Measurements from ENCODE around the gene TMEM135. TPM values are rescaled to one million over a fixed set of nuclear protein-coding genes. Genes with fewer than 3 reads are reported as not detected.
A peak's percentile ranks its signal among the peaks of the same experiment; 100 is the strongest.

Gene TMEM135
- total RNA-seq, 6 experiments from 2014 or later, result 12.2 to 27.9 (median 18.8) TPM

DNA sequence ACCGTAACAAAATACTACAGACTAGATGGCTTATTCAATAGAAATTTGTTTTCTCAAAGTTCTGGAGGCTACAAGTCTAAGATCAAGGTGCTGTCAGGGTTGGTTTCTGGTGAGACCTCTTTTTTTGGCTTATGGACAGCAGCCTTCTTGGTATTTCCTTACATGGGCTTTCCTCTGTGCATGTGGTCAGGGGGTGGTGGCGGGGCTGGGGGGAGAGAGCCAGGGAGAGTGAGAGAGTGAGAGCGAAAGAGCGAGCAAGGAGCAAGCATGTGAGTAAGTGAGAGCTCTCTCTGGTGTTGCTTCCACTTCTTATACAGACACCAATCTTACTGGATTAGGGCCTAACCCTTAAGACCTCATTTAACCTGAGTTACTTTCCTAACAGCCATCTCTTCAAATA, 181.5 kb downstream of the TMEM135 start:
- Histone ChIP-seq H3K27ac (no peak overlapping the region), H3K4me1 (no peaks in the 10 kb centered on the region), H3K9me3 (no peaks in the 10 kb centered on the region), H3K36me3 (no peaks in the 10 kb centered on the region), H3K4me3 (no peak overlapping the region), H3K27me3 (no peaks in the 10 kb centered on the region)
- no peak for DNase-seq
- ATAC-seq, result peak in 1 of 4 donors; percentile 29
- WGBS (ENCODE audit: insufficient coverage, low coverage, low lambda C conversion rate, missing lambda C conversion rate), result 92% methylated on average over 4 of the region's 4 CpGs
- TF ChIP-seq POLR2A (IDR thresholded peaks at IDR 0.05), result no peak
- TF ChIP-seq, protein P1, sequence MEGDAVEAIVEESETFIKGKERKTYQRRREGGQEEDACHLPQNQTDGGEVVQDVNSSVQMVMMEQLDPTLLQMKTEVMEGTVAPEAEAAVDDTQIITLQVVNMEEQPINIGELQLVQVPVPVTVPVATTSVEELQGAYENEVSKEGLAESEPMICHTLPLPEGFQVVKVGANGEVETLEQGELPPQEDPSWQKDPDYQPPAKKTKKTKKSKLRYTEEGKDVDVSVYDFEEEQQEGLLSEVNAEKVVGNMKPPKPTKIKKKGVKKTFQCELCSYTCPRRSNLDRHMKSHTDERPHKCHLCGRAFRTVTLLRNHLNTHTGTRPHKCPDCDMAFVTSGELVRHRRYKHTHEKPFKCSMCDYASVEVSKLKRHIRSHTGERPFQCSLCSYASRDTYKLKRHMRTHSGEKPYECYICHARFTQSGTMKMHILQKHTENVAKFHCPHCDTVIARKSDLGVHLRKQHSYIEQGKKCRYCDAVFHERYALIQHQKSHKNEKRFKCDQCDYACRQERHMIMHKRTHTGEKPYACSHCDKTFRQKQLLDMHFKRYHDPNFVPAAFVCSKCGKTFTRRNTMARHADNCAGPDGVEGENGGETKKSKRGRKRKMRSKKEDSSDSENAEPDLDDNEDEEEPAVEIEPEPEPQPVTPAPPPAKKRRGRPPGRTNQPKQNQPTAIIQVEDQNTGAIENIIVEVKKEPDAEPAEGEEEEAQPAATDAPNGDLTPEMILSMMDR (IDR thresholded peaks at IDR 0.05), result no peak
- intact Hi-C loops (cut with DNase I), result no loop called here

- Histone ChIP-seq H3K9me3 (no peaks in the 10 kb centered on the region), H3K4me1 (no peaks in the 10 kb centered on the region), H3K27me3 (no peaks in the 10 kb centered on the region), H3K27ac (no peak overlapping the region), H3K36me3 (no peaks in the 10 kb centered on the region), H3K4me3 (no peak overlapping the region)
- ATAC-seq, result no peak
- intact Hi-C loops (cut with DNase I), result no loop called here
- TF ChIP-seq, protein P1 (IDR thresholded peaks at IDR 0.05), result no peak
- no peak for TF ChIP-seq POLR2A (IDR thresholded peaks at IDR 0.05)
- WGBS (ENCODE audit: insufficient coverage, low coverage, low lambda C conversion rate, missing lambda C conversion rate), result 96% methylated on average over 2 of the region's 2 CpGs
- no peak for DNase-seq
Measured at GRCh38 chr11:87223816-87224215, 186.1 kb downstream of the TMEM135 start.

DNA sequence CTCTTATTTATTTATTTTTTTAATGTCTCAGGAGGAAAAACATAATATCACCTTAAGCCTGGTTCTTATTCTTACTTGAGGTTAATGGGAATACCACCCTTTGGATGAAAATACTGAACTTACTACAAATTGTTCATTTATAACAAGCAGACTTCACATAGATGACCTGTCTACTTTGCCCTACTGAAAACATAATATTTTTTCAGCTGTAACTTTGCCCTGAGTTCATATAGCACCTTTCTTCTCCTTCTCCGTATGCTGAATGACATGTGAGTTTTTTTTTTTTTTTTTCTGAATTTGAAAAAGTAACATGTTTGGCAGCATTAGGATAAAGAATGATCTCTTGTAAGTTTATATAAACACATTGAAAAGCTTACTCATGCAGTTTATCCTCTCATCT, 186.8 kb downstream of the TMEM135 start:
- 64% methylated on average over 1 of the region's 1 CpG for WGBS (ENCODE audit: insufficient coverage, low coverage, low lambda C conversion rate, missing lambda C conversion rate)
- DNase-seq (no peak), ATAC-seq (no peak)
- Histone ChIP-seq H3K27me3 (no peaks in the 10 kb centered on the region), H3K4me1 (no peaks in the 10 kb centered on the region), H3K4me3 (no peak overlapping the region), H3K27ac (no peak overlapping the region), H3K36me3 (no peaks in the 10 kb centered on the region), H3K9me3 (no peaks in the 10 kb centered on the region)
- intact Hi-C loops (cut with DNase I), result no loop called here
- no peak for TF ChIP-seq POLR2A (IDR thresholded peaks at IDR 0.05)

- Histone ChIP-seq H3K4me1 (no peaks in the 10 kb centered on the region), H3K36me3 (no peaks in the 10 kb centered on the region), H3K27ac (no peak overlapping the region), H3K27me3 (no peaks in the 10 kb centered on the region), H3K4me3 (no peak overlapping the region), H3K9me3 (peaks cover 0 to 8% (median 0%) of the 10 kb centered on the region in 4 donors)
- TF ChIP-seq, protein P1 (IDR thresholded peaks at IDR 0.05), result no peak
- no peak for TF ChIP-seq POLR2A (IDR thresholded peaks at IDR 0.05)
- ATAC-seq (no peak), DNase-seq (no peak)
- WGBS (ENCODE audit: insufficient coverage, low coverage, low lambda C conversion rate, missing lambda C conversion rate), result 42% methylated on average over 2 of the region's 2 CpGs
- intact Hi-C loops (cut with DNase I), result no loop called here
Measured at GRCh38 chr11:87228820-87229219, 191.1 kb downstream of the TMEM135 start.

DNA sequence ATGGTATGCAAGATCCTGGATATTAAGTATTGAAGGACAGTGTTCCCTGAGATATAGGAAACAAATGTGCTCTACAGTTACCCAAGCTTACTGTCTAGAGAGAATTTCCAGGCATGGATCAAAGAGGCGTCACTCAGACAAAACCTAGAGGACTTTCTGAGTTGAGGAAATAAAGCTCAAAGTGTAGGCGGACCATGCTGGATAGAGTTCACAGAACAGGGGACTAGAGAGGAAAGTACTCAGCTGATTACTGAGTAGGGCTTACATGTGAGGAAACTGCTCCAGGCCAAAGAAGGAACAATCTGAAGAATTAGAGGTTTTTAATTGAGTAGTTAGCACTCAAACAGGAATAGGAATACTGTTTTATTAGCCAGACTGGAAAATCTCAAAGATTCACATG, 193.3 kb downstream of the TMEM135 start:
- DNase-seq (no peak), ATAC-seq (no peak)
- intact Hi-C loops (cut with DNase I), result no loop called here
- WGBS (ENCODE audit: insufficient coverage, low coverage, low lambda C conversion rate, missing lambda C conversion rate), result 100% methylated on average over 2 of the region's 2 CpGs
- H3K36me3 ChIP-seq, result no peaks in the 10 kb centered on the region
- TF ChIP-seq, protein P1 (IDR thresholded peaks at IDR 0.05), result no peak
- no peak for TF ChIP-seq POLR2A (IDR thresholded peaks at IDR 0.05)
- H3K27me3 ChIP-seq, result no peaks in the 10 kb centered on the region
- H3K4me3 ChIP-seq, result no peak overlapping the region
- H3K27ac ChIP-seq, result no peak overlapping the region
- peaks cover 0 to 8% (median 0%) of the 10 kb centered on the region in 4 donors for H3K9me3 ChIP-seq
- H3K4me1 ChIP-seq, result no peaks in the 10 kb centered on the region

Measured in right lobe of liver (tissue), 6 donors.